NCI-H1436 (cell line): ENCODE results near the gene ZC3H10.
"Not testable (repeated sequence)": the region's sequence is repeated elsewhere in the genome, so short reads cannot be mapped to it uniquely, and the experiment has no call there.

Experiments
- DNase-seq: peaks from one replicate; lab custom pipeline; 2025; lab: John Stamatoyannopoulos, UW

The ZC3H10 gene

GRCh38 chr12:56103066-56103711, 14.9 kb upstream of the ZC3H10 start:
- no peak for DNase-seq

GRCh38 chr12:56103823-56104108, 14.3 kb upstream of the ZC3H10 start:
- DNase-seq: no peak

- peak; percentile 97 for DNase-seq
These were observed 13.8 kb upstream of the ZC3H10 start, which contains the start of gene PA2G4 for GRCh38 chr12:56104109-56104814. TSS of gene PA2G4 (plus strand) at chr12:56104559. CDS start at chr12:56104738, 179 bp downstream.

DNA sequence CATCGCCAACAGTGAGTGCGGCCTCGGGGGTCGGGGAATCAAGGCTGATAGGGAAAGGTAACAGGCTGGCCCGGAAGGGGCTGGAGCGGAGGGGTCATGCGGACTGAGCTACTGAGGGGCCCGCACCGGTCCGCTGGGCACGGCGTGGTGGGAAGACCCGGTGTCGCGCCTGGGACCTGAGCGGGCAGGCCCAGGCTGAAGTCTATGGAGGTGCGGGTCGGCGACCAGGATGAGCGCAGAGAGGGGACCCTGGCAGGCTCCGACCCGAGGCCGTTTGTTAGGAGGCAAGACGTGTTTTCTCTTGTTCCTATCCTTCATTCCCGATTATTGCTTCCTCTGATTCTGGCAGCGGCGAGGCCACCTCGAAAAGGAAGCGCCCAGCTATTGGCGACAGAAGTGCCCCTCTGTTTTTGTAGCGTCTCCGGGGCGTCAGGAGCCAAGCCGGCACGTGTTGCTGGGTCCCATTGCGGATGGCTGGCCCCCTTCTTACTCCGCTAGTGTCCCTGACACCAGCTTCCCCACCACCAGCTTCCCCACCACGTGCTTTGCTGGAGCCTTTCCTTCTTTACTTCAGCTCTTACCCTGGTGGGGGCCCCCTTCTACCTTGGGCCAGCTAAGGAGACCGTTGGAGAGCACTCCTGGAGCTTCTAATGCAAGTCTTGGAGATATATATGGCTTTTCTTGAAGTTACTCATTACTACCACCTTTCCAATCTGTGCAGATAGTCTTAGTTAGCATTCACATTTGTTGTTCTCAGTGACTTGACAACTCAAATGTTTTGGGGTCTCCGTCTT, 13.1 kb upstream of the ZC3H10 start:
- no peak for DNase-seq

DNA sequence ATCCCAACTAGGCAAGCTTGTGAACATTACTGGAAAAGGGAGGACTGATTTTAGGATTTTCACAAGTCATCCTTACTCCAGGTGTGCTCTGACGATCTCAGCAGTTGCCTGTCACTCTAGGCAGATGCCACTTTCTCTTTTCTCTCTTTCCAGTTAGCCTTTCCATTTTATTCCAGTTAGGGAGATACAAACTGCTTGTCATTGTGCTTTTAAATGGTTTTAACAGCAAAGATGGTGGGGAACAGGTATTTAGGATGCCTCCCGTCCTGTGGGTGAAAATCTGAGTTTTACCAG, 12.5 kb upstream of the ZC3H10 start:
- DNase-seq: no peak

- no peak for DNase-seq
These were observed 10.8 kb upstream of the ZC3H10 start for GRCh38 chr12:56107242-56107641.

DNA sequence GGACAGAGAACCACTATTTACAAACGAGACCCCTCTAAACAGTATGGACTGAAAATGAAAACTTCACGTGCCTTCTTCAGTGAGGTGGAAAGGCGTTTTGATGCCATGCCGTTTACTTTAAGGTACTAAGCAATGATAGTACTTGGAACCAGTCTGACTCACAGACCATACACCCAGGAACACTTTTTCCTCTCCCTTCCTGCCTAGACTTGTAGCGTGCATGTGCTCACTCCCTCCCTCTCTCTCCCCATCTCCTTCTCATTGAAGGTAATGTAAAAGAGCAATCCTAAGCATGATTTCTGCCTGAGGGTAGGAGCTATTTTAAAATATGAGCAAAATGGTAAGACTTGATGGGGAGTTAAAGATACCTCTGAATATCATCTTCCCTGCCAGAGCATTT, 7.5 kb upstream of the ZC3H10 start:
- DNase-seq: no peak

- no peak for DNase-seq
These were observed 4.0 kb upstream of the ZC3H10 start for GRCh38 chr12:56114084-56114483.

GRCh38 chr12:56115329-56115728, 2.7 kb upstream of the ZC3H10 start:
- DNase-seq: no peak

DNA sequence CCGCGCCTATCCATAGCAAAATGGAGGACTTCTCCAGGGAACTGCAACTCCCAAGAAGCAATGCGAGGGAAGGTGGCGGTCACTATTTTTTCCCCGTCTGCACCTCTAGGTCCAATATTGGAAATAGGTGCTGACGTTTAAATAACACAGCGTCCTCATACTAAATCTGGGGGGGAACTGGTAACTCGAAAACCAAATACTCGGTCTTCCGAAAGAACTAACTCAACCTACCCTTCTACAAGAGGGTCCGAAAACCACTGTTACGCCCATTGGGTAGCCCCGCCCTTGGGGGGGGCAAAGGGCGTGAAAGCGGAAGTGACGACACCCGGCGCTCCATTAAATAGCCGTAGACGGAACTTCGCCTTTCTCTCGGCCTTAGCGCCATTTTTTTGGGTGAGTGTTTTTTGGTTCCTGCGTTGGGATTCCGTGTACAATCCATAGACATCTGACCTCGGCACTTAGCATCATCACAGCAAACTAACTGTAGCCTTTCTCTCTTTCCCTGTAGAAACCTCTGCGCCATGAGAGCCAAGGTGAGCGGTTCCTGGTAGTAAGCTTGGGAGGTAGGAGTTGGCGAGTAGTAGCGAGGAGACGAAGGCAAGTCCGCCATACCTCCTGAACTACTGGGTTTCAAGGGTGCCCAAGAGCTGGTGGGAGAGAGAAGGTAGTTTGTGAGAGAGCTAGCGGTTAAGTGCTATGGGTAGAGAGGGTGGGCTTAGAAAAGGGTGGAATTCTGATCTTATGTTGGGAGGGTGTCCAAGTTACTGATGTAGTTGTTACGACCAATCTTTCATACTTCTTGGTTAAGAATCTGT, 1.6 kb upstream of the ZC3H10 start, which contains the start of gene RPL41:
Gene RPL41, plus strand, starts transcription at position 367 of the 815 bp plus-strand sequence.
- DNase-seq: peak; percentile 92

DNA sequence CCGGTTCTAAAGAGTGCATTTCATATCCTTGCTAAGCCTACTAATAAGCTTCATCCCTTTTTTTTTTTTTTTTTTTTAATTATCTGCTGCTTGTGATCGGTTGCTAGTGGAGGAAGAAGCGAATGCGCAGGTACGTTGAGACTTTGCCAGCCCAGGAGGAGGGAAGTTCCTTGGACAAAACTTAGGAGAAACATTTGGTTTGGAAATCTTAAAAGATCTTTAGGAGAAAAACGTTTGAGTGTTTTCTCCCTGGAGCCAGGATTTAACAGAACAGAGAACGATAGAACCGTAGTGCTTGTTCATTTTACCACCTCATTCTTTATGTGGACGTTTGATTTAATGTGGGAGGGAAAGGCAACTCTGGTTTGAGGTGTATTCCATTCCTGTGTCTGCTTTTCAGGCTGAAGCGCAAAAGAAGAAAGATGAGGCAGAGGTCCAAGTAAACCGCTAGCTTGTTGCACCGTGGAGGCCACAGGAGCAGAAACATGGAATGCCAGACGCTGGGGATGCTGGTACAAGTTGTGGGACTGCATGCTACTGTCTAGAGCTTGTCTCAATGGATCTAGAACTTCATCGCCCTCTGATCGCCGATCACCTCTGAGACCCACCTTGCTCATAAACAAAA, 872 bp upstream of the ZC3H10 start:
- not testable (repeated sequence) for DNase-seq

DNA sequence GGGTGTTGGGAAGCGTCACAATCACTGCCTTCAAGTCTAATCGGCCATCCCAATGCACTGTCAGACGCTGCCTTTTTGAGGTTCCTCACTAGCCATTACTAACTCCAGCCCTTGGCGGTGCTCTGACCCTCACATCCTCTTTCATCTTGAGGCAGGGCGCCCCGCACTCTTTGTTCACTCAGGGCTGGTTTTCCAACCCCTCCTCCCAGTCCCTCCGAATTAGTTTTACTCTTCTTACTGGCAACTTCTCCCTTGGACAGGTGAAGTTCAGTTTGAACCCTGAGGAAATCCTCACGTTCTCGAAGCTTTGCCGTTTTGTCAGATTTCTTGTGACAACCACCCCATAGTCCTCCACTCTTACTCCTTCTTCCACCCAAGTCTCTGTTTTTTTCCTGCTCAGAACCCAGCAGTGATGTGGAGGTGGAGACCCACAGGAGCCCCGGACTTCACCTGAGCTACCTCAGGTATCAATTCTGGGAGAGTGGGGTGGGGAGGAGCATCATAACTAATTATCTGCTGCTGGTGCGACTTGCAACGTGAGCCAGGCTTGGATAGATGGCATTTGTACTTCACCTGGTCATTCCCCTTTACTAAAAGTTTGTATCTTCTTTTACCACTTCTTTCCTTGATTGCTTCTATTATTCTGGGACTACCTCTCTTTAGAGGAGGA, 757 bp downstream of the ZC3H10 start:
- DNase-seq: no peak

DNA sequence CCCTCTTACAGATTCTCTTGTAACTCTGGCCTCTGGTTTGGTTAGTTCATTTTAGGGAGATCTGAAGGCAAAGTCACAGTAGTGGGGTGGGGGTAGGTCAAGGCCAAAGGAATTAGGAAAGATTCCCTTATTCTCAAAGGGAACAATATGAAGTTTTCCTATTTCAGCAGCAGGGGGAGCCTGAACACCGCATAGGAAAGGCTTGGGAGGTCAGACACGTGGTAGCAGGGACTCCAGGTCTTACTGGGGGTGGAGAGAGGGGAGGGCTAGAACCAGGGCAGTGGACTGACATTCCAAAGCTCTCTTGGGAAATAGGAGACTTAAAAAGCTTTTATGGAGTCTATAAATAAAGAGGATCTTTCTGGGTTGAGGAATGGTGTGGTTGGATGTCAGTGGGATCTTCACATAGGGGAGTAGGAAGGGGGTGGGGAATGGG, 1.3 kb downstream of the ZC3H10 start:
- peak; percentile 47 for DNase-seq

GRCh38 chr12:56120158-56120846, 2.2 kb downstream of the ZC3H10 start:
- no peak for DNase-seq

DNA sequence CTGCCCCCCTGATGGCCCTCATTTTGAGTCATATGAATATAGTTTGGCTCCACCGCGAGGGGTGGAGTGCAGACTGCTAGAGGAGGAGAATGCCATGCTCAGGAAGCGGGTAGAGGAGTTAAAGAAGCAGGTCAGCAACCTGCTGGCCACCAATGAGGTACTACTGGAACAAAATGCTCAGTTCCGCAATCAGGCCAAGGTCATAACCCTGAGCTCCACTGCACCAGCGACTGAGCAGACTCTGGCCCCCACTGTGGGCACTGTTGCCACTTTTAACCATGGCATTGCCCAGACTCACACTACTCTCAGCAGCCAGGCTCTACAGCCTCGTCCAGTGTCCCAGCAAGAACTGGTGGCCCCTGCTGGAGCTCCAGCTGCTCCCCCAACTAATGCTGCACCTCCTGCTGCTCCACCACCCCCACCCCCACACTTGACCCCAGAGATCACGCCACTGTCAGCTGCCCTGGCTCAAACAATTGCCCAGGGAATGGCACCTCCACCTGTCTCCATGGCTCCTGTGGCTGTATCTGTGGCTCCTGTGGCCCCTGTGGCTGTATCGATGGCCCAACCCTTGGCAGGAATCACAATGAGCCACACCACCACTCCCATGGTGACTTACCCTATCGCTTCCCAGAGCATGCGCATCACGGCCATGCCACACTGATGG, 3.3 kb downstream of the ZC3H10 start:
- DNase-seq: no peak

GRCh38 chr12:56122637-56123036, 4.6 kb downstream of the ZC3H10 start:
- DNase-seq: no peak

DNA sequence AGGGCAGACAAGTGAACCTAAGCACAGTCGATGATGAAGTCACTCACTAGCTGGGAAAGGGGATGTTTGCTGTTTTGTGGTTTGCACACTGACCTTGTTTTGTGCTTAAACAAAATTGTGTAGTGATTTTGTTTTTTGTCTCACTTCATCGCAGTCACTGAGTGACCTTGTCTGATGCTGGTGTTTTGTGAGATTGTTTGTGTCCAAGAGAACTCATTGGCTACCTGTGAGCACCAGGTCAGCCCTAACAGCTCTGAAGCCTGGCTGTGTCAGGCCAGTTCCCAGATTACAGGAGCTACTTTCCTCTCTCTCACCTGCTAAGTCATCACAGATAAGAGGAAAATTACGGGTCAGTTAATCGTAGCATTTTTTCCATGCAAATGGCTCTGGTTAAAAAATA, 6.1 kb downstream of the ZC3H10 start:
- DNase-seq: no peak

- no peak for DNase-seq
These were observed 8.7 kb downstream of the ZC3H10 start for GRCh38 chr12:56126732-56127239.

- no peak for DNase-seq
These were observed 9.4 kb downstream of the ZC3H10 start for GRCh38 chr12:56127485-56127887.
